DND-41 (cell line): Measurements from ENCODE around the gene CD36.

ENCODE experiments used
- ATAC-seq: fragments of 200-7000 bp; cut with Tn5 transposase; 3 replicates; pipeline ENCODE4 v1.9.1; 2021; ENCODE audit warnings: low read depth; ENCODE audit not compliant: insufficient read depth
- DNase-seq: peaks from one replicate; pipeline ENCODE4 v3.0.0-alpha.2; 2020
- H2AFZ ChIP-seq: 2 replicates; pipeline ENCODE4 v1.6.0; 2012; ENCODE audit warnings: low read depth, low read length
- H3K27ac ChIP-seq: 2 replicates; pipeline ENCODE4 v1.5.1; 2012; ENCODE audit warnings: low read length, inconsistent platforms
- H3K27me3 ChIP-seq: fragments of 200-600 bp; sonication (generic); 2 replicates; pipeline ENCODE4 v1.6.0; 2012; ENCODE audit warnings: low read length, mild to moderate bottlenecking, inconsistent platforms; ENCODE audit not compliant: insufficient read depth, poor library complexity
- H3K36me3 ChIP-seq: 2 replicates; pipeline ENCODE4 v1.5.1; 2012; ENCODE audit warnings: low read length, inconsistent platforms; ENCODE audit not compliant: insufficient read depth
- H3K4me1 ChIP-seq: 2 replicates; pipeline ENCODE4 v1.5.1; 2012; ENCODE audit warnings: mild to moderate bottlenecking, low read length; ENCODE audit not compliant: insufficient read depth
- H3K4me2 ChIP-seq: 2 replicates; pipeline ENCODE4 v1.6.0; 2012; ENCODE audit warnings: mild to moderate bottlenecking, moderate library complexity, low read length, inconsistent platforms; ENCODE audit not compliant: insufficient read depth
- H3K4me3 ChIP-seq, 2 experiments: fragments of 200-600 bp in 1 of 2; shearing (Covaris generic) in 1 of 2; 2 replicates each; pipeline ENCODE4 v1.5.1; 2012 to 2016; ENCODE audit warnings: inconsistent platforms in 2 of 2, low read length in 2 of 2, mild to moderate bottlenecking in 2 of 2, low read depth in 1 of 2, moderate library complexity in 1 of 2
- H3K79me2 ChIP-seq: 2 replicates; pipeline ENCODE4 v1.6.0; 2012; ENCODE audit warnings: low read length, inconsistent platforms; ENCODE audit not compliant: insufficient read depth
- H3K9ac ChIP-seq: 2 replicates; pipeline ENCODE4 v1.6.0; 2012; ENCODE audit warnings: low read depth, mild to moderate bottlenecking, inconsistent platforms, low read length, moderate library complexity
- H3K9me3 ChIP-seq: 2 replicates; pipeline ENCODE4 v1.5.1; 2012; ENCODE audit warnings: low read length, moderate library complexity, mild to moderate bottlenecking, inconsistent platforms; ENCODE audit not compliant: insufficient read depth, severe bottlenecking
- H4K20me1 ChIP-seq: 2 replicates; pipeline ENCODE4 v1.6.0; 2012; ENCODE audit warnings: low read length; ENCODE audit not compliant: insufficient read depth
- EZH2 ChIP-seq: IDR thresholded peaks from 3 replicates; pipeline ENCODE4 v1.6.1; 2012; ENCODE audit warnings: borderline replicate concordance, low read depth, mild to moderate bottlenecking, moderate library complexity, low read length, inconsistent platforms; ENCODE audit not compliant: severe bottlenecking
- TF ChIP-seq, protein P1 (sequence below): IDR thresholded peaks from 2 replicates; pipeline ENCODE4 v1.5.1; 2012; ENCODE audit warnings: borderline replicate concordance, low read length, moderate library complexity, mild to moderate bottlenecking; ENCODE audit not compliant: poor library complexity, severe bottlenecking; ENCODE audit errors: extremely low read depth

Gene CD36

DNA sequence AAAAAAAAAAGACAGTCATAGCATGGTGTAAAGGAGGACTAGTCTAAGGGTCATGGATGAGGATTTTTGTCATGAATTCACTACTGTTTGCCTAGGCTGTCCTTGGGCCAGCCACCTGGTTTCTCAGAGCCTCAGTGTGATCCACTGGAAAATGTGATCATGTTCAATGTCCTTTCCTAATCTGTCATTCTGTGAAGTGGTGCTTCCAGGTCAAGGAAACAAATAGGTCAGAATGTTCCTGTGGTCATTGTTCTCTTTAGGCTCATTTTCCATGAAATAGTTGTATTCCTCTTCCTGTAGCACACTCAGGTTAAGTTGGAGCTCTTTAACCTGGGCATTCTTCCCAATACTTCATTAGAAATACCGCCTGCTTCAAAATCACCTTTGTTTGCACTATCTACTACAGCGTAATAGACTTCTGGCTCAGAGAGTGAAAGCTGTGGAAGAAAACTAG is 16.5 kb downstream of the CD36 start:
- Histone ChIP-seq H3K27ac (no peak overlapping the region), H2AFZ (no peak overlapping the region), H3K9ac (no peak overlapping the region), H3K27me3 (no peaks in the 10 kb centered on the region), H3K4me3 (no peak overlapping the region), H3K4me1 (no peaks in the 10 kb centered on the region), H3K4me2 (no peak overlapping the region), H3K79me2 (no peaks in the 10 kb centered on the region), H3K9me3 (no peaks in the 10 kb centered on the region), H4K20me1 (no peaks in the 10 kb centered on the region), H3K36me3 (no peaks in the 10 kb centered on the region)
- TF ChIP-seq, protein P1, sequence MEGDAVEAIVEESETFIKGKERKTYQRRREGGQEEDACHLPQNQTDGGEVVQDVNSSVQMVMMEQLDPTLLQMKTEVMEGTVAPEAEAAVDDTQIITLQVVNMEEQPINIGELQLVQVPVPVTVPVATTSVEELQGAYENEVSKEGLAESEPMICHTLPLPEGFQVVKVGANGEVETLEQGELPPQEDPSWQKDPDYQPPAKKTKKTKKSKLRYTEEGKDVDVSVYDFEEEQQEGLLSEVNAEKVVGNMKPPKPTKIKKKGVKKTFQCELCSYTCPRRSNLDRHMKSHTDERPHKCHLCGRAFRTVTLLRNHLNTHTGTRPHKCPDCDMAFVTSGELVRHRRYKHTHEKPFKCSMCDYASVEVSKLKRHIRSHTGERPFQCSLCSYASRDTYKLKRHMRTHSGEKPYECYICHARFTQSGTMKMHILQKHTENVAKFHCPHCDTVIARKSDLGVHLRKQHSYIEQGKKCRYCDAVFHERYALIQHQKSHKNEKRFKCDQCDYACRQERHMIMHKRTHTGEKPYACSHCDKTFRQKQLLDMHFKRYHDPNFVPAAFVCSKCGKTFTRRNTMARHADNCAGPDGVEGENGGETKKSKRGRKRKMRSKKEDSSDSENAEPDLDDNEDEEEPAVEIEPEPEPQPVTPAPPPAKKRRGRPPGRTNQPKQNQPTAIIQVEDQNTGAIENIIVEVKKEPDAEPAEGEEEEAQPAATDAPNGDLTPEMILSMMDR: no peak
- no peak for TF ChIP-seq EZH2
- DNase-seq (no peak), ATAC-seq (no peak)

DNA sequence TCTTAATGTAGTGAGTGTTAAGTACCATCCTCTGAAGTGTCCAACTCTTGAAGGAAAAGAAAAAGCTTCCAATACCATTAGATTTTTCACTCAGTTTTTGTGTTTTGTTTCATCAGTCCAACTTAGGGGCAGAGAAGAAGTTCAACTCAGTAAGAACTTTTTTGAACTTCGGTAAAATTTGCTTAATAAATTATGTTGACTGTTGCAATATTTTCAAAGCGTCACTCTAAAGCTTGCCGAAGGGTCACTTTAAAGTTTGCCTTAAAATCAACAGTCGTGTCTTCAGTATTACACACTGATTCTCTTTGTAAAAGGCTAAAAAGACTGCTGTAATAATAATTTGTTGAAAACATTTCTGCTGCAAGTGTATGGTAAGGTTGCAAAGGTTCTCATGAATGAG is 17.6 kb downstream of the CD36 start:
- TF ChIP-seq EZH2: no peak
- TF ChIP-seq, protein P1: no peak
- no peaks in the 10 kb centered on the region for H3K79me2 ChIP-seq
- H3K4me2 ChIP-seq: no peak overlapping the region
- no peak for ATAC-seq
- no peak overlapping the region for H3K9ac ChIP-seq
- H4K20me1 ChIP-seq: no peaks in the 10 kb centered on the region
- no peak for DNase-seq
- H3K27me3 ChIP-seq: no peaks in the 10 kb centered on the region
- no peaks in the 10 kb centered on the region for H3K9me3 ChIP-seq
- H3K4me1 ChIP-seq: no peaks in the 10 kb centered on the region
- H3K4me3 ChIP-seq: no peak overlapping the region
- H2AFZ ChIP-seq: no peak overlapping the region
- H3K36me3 ChIP-seq: no peaks in the 10 kb centered on the region
- no peak overlapping the region for H3K27ac ChIP-seq

GRCh38 chr7:80659120-80660055 is 20.9 kb downstream of the CD36 start:
- DNase-seq (no peak), ATAC-seq (no peak)
- Histone ChIP-seq H3K4me3 (no peak overlapping the region), H4K20me1 (no peaks in the 10 kb centered on the region), H3K9me3 (no peaks in the 10 kb centered on the region), H3K79me2 (no peaks in the 10 kb centered on the region), H2AFZ (no peak overlapping the region), H3K9ac (no peak overlapping the region), H3K4me1 (no peaks in the 10 kb centered on the region), H3K36me3 (no peaks in the 10 kb centered on the region), H3K4me2 (no peak overlapping the region), H3K27ac (no peak overlapping the region), H3K27me3 (no peaks in the 10 kb centered on the region)
- TF ChIP-seq, protein P1: peak; percentile 28
- TF ChIP-seq EZH2: no peak
